ENCODE measurements around the gene FOXP1.

Gene FOXP1

GRCh38 chr3:71487418-71487817 is 96.1 kb downstream of the FOXP1 start:
- H3K36me3 ChIP-seq (ENCODE audit: low read depth) = peaks cover 23% of the 10 kb centered on the region
- TF ChIP-seq CTCF (IDR thresholded peaks at IDR 0.05; ENCODE audit: poor library complexity, severe bottlenecking) = no peak
- no peaks in the 10 kb centered on the region for H3K9me3 ChIP-seq (ENCODE audit: severe bottlenecking)
- no peak overlapping the region for H3K4me3 ChIP-seq (ENCODE audit: severe bottlenecking)
- H3K4me1 ChIP-seq (ENCODE audit: insufficient read depth, poor library complexity, severe bottlenecking) = no peaks in the 10 kb centered on the region
- H3K27ac ChIP-seq (ENCODE audit: poor library complexity, severe bottlenecking) = no peak overlapping the region
- no peak for ATAC-seq (ENCODE audit: low read depth)
- no peak for DNase-seq (ENCODE audit: low spot score)
- no peaks in the 10 kb centered on the region for H3K27me3 ChIP-seq (ENCODE audit: insufficient read depth, poor library complexity, severe bottlenecking)

- Histone ChIP-seq H3K36me3 (ENCODE audit: low read depth) (peaks cover 19% of the 10 kb centered on the region), H3K4me3 (ENCODE audit: severe bottlenecking) (no peak overlapping the region), H3K4me1 (ENCODE audit: insufficient read depth, poor library complexity, severe bottlenecking) (no peaks in the 10 kb centered on the region), H3K9me3 (ENCODE audit: severe bottlenecking) (no peaks in the 10 kb centered on the region), H3K27me3 (ENCODE audit: insufficient read depth, poor library complexity, severe bottlenecking) (no peaks in the 10 kb centered on the region), H3K27ac (ENCODE audit: poor library complexity, severe bottlenecking) (no peak overlapping the region)
- DNase-seq (ENCODE audit: low spot score) (no peak), ATAC-seq (ENCODE audit: low read depth) (no peak)
- TF ChIP-seq CTCF (IDR thresholded peaks at IDR 0.05; ENCODE audit: poor library complexity, severe bottlenecking) = no peak
These were observed 96.7 kb downstream of the FOXP1 start for GRCh38 chr3:71486831-71487230.

- peaks cover 10% of the 10 kb centered on the region for H3K36me3 ChIP-seq (ENCODE audit: low read depth)
- no peak for DNase-seq (ENCODE audit: low spot score)
- TF ChIP-seq CTCF (IDR thresholded peaks at IDR 0.05; ENCODE audit: poor library complexity, severe bottlenecking) = no peak
- ATAC-seq (ENCODE audit: low read depth) = no peak
- no peaks in the 10 kb centered on the region for H3K4me1 ChIP-seq (ENCODE audit: insufficient read depth, poor library complexity, severe bottlenecking)
- H3K27ac ChIP-seq (ENCODE audit: poor library complexity, severe bottlenecking) = no peak overlapping the region
- no peaks in the 10 kb centered on the region for H3K9me3 ChIP-seq (ENCODE audit: severe bottlenecking)
- no peak overlapping the region for H3K4me3 ChIP-seq (ENCODE audit: severe bottlenecking)
- H3K27me3 ChIP-seq (ENCODE audit: insufficient read depth, poor library complexity, severe bottlenecking) = no peaks in the 10 kb centered on the region
These were observed 97.6 kb downstream of the FOXP1 start for GRCh38 chr3:71485896-71486295.

- ATAC-seq (ENCODE audit: low read depth) = no peak
- Histone ChIP-seq H3K27me3 (ENCODE audit: insufficient read depth, poor library complexity, severe bottlenecking) (no peaks in the 10 kb centered on the region), H3K36me3 (ENCODE audit: low read depth) (peaks cover 6% of the 10 kb centered on the region; the same call in 1 of the 2 replicates), H3K4me3 (ENCODE audit: severe bottlenecking) (no peak overlapping the region), H3K9me3 (ENCODE audit: severe bottlenecking) (no peaks in the 10 kb centered on the region), H3K27ac (ENCODE audit: poor library complexity, severe bottlenecking) (no peak overlapping the region), H3K4me1 (ENCODE audit: insufficient read depth, poor library complexity, severe bottlenecking) (no peaks in the 10 kb centered on the region)
- no peak for TF ChIP-seq CTCF (IDR thresholded peaks at IDR 0.05; ENCODE audit: poor library complexity, severe bottlenecking)
- no peak for DNase-seq (ENCODE audit: low spot score)
These were observed 99.1 kb downstream of the FOXP1 start for GRCh38 chr3:71484452-71484851.

GRCh38 chr3:71484047-71484446 is 99.5 kb downstream of the FOXP1 start:
- H3K27ac ChIP-seq (ENCODE audit: poor library complexity, severe bottlenecking) = no peak overlapping the region
- H3K27me3 ChIP-seq (ENCODE audit: insufficient read depth, poor library complexity, severe bottlenecking) = no peaks in the 10 kb centered on the region
- no peaks in the 10 kb centered on the region for H3K9me3 ChIP-seq (ENCODE audit: severe bottlenecking)
- no peak for TF ChIP-seq CTCF (IDR thresholded peaks at IDR 0.05; ENCODE audit: poor library complexity, severe bottlenecking)
- DNase-seq (ENCODE audit: low spot score) (no peak), ATAC-seq (ENCODE audit: low read depth) (no peak)
- no peaks in the 10 kb centered on the region for H3K4me1 ChIP-seq (ENCODE audit: insufficient read depth, poor library complexity, severe bottlenecking)
- H3K36me3 ChIP-seq (ENCODE audit: low read depth) = peaks cover 6% of the 10 kb centered on the region; the same call in 1 of the 2 replicates
- H3K4me3 ChIP-seq (ENCODE audit: severe bottlenecking) = no peak overlapping the region
